ENCODE measurements around the gene MTCL1. TPM values are rescaled to one million over a fixed set of nuclear protein-coding genes. Genes with fewer than 3 reads are reported as not detected.

Gene MTCL1
- total RNA-seq (2022; extraction: Qiagen RNA extraction; ENCODE audit: low read depth) = 50.9 to 62.0 TPM (median 55.8 TPM) in 5 replicates

GRCh38 chr18:8705238-8705960 lies at the start of gene MTCL1:
MTCL1 (plus strand) TSS chr18:8705556; CDS start chr18:8705661, 105 bp downstream.

Other genes starting within 250 kb of the MTCL1 start
- gene RAB12, start 96.1 kb upstream of the MTCL1 start, total RNA-seq (2022; extraction: Qiagen RNA extraction; ENCODE audit: low read depth) = 22.8 to 30.8 TPM (median 26.1 TPM) in 5 replicates

All from A549 treated with CpdA at 1 μM for 4 hours (cell line).